Measurements from ENCODE around the gene STAT6.
A peak's percentile ranks its signal among the peaks of the same experiment; 100 is the strongest.
"Not testable (repeated sequence)": the region's sequence is repeated elsewhere in the genome, so short reads cannot be mapped to it uniquely, and the experiment has no call there.

The STAT6 gene

DNA sequence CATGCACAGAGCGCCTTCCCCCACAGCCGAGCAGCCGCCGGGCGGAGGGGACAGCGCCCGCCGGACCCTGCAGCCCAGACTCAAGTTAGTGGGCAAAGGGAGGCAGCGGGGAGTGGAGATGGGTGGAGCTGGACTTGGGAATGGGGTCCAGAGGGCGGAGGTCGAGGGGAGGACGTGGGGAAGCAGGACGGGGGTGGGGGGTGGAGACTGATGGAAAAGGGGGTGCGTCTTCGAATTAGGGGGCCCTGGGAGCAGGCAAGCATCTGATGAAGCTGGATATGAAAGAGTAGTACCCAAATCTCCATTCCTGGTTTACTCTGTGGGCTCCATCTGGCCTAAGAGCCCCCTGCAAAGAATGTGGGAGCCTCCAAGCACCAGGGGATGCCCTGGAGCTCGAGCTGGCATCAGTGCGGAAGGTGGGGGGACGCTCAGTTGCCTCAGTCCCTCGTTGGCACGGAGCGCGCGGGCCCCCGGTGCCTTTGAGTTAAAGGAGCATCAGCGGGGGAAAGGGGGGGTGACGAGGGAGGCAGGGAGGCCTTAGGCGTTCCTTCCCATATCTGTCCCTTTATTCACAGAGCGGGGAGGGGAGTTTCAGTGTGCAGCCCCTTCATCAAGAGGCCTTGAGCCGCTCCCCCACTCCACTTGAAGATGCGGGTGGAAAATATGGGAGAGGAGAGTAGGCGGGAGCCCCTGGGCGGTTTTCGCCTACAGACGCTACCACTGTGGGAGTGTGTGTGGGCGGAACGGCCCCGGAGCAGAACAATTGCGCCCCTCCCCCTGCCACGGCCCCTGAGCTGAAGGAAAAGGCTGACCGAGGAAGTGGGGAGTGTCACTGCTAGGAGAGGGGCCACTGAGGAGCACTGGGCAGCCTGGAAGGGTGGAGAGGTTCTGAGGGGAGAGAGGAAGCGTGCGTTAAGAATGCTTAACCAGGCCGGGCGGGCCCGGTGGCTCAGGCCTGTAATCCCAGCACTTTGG is 21.6 kb downstream of the STAT6 start:
- peak in 1 of 2 experiments; percentile 39 for DNase-seq (ENCODE audit: low read depth in 2 of 2)

DNA sequence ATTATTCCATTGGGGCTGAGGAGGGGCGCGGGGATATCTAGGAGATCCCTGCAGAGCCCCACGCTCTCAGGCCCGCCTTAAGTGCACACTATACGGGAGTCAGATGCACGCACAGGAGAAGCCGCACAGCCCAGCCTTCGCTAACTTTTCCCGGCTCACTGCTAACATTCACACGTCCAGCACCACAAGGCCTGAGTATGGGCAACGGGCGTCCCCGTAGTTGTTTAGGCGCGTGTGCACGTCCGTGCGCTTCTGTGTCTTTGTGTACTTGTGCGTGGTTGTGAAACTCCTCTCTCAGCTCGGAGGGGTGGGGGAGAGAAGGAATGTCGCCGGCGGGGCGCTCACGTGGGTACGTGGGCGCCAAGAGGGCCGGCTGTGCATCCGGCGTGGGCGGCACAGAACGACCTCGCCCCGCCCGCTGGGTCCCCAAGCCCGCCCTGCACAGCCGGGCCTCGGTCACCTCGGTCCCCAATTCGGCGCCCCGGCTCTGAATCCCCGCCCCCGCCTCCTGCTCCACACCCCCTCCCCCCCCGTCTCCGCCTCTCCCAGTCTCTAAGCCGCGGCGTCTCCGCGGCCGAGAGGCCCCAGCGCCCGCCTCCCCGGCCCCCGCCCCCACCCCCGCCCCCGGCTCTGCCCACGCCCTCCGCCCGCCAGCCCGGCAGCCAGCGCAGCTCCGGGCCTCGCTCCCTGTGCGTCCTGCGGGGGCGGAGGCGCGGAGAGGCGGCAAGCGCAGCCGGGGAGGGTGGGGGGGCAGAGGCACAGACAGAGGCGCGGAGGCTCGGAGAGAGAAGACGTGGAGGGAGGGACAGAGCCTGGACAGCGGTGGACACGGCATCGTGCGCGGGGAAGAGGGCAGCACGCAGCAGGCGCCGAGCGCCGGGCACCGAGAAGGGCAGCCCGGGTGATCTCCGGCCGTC is 22.6 kb downstream of the STAT6 start, which contains the start of gene NAB2:
Gene NAB2, plus strand, starts transcription at position 761 of the 917 bp plus-strand sequence. CDS start 158 bp downstream, outside the sequence.
- DNase-seq (ENCODE audit: low read depth in 2 of 2) = peak; percentile 77 to 90

DNA sequence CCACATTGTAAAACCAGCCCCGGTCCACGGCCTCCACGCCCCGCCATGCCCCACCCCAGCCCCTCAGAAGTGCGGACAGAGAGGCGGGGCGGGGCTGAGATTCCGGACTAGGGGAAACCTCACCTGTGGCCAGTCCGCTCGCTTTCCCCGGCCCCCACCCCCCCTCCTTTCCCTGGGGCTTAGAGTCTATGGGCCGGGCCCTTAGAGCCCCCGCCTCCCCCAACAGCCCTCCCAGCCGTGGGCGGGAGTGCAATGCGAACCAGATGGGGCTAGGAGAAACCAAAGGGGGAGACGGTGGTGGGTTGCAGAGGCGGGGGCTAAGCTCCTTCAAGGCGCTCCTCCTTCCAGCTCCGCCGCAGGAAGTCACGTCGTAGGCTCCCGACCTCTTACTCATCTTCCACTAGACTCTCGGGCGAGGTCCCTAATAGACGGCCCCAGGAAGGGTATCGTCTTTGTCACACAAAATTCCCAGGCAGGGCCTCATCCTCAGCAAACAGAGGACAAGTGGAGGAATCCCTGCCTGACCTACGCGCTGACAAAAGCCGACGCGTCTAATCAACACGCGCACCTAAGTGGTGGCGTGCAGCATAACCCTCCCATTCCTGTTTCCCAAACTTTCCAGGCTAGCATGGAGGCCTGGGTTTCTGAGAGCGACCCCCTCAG is 23.3 kb downstream of the STAT6 start:
- DNase-seq (ENCODE audit: low read depth in 2 of 2) = peak; percentile 72 to 88

DNA sequence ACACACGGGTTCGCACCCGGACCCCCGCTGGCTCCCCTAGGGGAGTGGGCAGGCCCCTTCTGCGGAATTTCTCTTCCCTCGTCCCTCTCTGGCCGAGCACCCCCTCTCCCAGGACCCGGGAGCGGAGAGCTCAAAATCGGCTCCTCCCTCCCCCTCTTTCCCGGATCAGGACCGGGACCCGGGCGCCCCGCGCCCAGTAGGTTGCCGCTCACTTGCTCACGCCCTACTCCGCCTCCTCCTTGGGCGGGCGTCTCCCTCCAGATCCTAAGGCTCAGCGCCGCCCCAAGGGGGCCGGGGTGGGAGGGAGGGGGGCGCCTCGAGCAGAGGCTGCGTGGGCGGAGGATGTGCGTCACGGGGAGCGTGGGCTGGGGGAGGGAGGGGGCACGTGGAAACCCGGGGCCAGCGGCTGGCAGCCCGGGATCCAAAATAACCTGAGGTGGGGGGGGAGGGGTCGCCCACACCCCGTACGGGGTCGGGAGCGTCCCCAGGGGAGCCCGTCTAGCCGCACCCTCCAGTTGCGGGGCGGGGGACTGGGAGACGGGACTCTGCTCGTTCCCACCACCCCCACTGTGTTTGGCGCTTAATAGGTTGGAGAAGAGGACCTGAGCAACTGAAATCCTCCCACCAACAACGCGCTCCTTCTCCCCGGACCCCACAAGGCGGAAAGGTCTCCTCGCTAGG is 24.0 kb downstream of the STAT6 start:
- DNase-seq (ENCODE audit: low read depth in 2 of 2) = peak; percentile 87 to 94

DNA sequence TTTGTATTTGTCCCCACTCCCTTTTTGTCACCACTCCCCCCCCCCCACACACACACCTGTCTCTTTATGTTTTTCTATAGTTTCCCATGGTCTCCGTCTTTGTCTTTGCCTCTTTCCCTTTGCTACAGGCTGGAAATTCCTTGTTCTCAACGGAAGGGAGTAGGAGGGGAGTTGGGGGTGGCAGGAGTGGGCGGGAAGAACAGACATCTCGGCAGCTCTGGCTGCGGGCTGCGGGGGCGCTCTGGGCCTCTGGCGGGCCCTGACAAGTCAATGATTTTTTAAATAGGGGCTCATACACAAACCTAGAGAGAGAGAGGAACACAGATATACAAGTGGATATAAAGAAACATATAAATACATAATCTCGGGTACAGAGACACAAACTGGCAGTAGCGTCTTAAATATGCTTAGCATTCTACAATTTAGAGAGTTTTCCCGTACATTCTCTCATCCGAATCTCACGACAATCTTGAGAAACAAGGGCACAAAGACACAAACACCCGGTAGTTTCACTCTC is 24.6 kb downstream of the STAT6 start:
- peak in 1 of 2 experiments; percentile 37 for DNase-seq (ENCODE audit: low read depth in 2 of 2)

DNA sequence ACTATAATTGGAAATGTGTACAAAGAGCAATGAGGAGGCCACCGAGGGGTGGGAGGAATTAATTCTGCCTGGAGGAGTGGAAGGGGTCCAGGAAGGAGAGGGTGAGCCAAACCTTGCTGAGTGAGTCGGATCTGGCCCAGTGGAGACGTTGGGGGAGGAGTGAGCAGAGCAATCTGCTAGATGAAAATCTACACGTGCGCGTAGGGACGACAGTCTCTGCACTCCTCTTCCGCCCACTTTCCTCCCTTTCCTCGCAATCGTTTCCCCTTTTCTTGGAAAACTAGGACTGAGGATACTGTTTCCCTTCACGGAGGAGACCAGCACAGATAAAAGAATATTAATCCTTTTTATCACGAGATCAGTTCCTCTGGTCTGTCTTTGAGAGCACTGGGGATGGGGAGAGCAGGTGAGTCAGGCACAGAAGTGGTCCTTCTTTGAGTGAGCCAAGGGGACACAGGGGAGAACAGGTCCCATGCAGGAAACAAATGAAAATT is 25.1 kb downstream of the STAT6 start:
- DNase-seq (ENCODE audit: low read depth in 2 of 2) = peak in 1 of 2 experiments; percentile 48

DNA sequence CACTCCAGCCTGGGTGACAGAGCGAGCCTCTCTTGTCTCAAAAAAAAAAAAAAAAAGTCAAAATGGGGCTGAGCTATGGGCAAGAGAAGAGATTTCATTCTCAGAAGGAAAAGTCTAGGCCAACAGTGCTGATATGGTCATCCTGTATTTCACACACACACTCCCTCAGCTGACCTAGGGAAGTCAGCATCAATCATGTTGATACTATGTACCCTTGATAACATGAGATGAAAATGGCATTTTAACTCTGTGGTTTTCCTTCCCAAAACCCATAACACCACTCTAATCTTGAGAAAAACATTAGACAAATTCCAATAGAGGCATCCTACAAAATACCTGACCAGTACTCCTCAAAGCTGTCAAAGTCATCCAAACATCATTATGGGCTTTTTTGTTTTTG is 30.3 kb downstream of the STAT6 start:
- no peak for DNase-seq (ENCODE audit: low read depth in 2 of 2)

DNA sequence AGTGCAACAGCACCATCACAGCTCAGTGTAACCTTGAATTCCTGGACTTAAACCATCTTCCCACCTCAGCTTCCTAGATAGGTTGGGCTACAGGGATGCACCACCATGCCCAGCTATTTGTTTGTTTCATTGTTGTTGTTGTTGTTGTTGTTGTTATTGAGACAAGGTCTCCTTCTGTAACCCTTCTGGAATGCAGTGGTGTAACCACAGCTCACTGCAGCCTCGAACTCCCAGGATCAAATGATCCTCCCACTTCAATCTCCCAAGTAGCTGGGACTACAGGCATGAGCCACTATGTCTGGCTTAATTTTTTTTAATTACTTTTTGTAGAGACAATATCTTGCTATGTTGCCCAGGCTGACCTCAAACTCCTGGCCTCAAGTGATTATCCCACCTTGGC is 31.3 kb downstream of the STAT6 start:
- DNase-seq (ENCODE audit: low read depth in 2 of 2) = no peak

DNA sequence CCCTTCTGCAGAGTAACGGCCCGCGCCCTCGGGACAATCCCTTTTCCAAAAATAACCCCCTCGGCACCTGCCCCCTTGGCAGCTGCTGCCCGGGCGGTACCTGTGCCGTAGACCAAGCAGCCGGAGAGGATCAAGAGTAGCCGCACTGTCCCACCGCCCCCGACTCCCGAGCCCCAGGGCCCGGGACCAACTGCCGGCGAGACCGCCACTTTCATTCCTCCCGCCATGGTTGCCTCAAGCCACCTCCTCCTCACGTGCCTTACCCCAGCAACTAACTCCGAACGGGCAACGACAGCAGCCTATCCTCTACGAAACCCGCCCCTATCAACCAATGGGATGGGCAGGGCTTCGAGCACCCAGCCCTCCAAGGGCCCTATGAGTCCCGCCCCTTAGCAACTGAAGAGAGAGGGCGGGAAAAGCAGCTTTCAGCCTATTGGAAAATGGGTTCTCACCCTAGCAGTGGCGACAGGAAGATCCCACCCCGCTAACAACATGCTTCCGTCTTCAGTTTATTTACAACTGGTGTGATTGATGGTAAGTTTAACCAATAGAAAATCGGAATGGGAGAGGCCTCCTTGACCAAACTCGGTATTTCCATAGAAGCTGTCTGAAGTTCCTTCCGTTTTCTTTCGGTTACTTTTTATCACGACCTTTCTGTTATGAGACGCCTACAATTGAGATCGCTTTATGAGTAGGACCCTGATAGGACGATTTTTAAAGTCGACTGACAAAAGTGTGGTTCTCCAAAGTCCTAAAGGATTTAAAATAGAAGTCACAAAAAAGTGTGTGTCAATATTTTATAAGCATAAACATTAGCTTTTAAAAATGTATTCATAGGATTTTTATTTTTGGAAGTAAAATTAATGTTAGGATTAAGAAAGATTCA is 32.4 kb downstream of the STAT6 start, which contains the start of gene NEMP1:
Gene NEMP1, minus strand, starts transcription at position 273 of the 886 bp plus-strand sequence. Its CDS starts 46 bp downstream, at position 227.
- DNase-seq (ENCODE audit: low read depth in 2 of 2) = peak; percentile 85 to 88

DNA sequence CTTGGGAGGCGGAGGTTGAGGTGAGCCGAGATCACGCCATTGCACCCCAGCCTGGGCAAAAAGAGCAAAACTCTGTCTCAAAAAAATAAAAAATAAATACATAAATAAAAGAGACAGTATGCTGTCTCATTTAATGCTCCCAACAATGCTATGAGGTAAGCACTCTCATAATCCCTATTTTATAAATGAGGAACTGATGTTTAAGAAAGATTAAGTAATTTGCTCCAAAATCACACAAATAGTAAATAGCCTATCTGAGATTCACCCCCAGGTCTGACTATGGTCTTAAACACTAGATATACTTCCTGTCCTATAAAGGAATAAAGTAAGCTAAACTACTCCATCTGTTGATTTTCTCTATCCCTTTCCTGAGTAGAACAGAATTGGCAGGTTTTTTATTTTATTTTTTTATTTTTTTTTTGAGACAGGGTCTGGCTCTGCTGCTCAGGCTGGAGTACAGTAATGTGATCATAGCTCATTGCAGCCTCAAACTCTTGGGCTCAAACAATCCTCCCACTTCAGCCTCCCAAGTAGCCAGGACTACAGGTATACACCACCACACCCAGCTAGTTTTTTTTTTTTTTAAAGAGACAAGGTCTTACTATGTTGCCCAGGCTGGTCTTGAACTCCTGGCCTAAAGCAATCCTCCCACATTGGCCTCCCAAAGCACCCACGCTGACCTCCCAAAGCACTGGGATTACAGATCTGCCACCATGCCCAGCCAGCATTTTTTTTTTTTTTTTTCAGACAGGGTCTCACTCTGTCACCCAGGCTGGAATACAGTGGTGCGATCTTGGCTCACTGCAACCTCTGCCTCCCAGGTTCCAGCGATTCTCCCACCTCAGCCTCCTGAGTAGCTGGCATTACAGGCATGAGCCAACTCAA is 37.4 kb downstream of the STAT6 start:
- not testable (repeated sequence) for DNase-seq (ENCODE audit: low read depth in 2 of 2)

DNA sequence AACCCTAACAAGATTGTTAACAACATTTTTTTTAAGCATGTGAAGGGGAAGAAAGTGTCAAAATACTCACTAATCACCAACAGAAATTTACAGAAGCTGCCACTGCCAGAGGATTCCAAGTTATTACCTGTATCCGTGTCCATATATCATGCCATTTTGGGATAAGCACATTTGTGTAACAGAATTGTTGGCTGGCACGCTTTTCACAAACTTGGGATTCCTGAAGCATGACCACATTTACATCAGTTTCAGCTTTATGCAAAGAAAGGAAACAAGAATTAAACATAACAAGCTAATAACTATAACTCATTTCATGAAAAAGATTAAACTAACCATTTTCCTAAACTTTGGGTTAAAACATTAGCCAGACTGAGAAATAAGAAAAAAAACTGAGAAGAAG is 38.5 kb downstream of the STAT6 start:
- DNase-seq (ENCODE audit: low read depth in 2 of 2) = no peak

DNA sequence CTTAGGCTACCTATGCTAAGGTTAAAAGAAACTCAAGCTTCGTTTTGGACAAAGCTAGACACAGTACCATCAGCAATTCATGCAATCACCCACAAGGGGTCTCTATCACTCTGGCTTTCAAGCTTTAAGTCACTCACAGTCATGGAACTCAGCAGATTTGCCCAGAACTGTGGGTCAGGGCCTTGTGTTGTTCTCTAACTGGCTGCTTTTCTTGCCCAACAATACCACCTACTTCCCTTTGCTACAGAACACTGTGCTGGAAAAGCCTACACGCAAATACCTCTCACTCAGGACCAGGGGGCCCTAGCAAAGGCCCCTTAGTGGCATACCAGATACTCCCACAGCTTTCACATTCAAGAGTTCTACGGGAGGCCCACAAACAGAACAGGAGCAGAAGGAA is 41.6 kb downstream of the STAT6 start:
- no peak for DNase-seq (ENCODE audit: low read depth in 2 of 2)

DNA sequence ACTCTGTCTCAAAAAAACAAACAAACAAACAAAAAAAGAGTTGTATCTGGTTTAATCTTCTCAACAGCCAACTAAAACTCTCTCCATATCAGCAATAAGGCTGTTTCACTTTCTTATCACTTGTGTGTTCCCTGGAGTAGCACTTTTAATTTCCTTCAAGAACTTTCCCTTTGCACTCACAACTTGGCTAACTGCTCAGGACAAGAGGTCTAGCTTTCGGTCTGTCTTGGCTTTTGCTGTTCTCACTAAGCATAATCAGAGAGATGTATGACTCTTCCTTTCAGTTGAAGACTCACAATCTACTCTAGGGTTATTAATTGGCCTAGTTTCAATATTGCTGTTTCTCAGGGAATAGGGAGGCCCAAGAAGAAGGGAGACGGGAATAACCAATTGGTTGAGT is 44.9 kb downstream of the STAT6 start:
- DNase-seq (ENCODE audit: low read depth in 2 of 2) = no peak

DNA sequence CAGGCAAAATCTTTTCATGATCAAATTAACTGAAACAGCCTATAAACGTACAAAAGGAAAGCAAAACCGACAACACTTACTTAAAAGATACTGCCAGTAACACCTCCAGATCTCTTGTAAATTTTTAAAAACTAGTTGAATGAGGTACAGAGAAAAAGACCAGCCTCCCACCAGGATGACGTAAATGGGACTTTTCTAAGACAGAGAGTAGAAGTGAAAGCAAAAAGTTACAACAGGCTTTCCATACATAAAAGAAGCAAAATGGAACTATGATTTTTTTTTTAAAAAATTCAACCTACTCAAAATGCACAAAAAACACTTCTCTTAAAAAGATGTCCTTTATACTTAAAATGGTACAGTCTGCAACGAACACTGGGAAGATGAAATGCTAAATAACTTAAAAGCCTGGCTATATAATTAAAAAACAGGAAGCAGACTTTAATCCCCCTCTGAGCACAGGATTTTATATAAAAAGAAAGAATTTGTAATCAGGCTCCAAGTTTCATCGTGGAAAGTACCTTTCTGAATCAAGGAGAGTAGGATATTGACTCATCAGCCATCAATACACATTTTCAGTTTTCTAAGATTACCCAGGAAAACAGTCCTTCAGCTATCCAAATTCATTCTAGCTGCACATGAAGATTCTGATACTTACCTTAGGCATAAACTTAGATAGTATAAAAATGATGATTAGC is 47.0 kb downstream of the STAT6 start:
- peak in 1 of 2 experiments; percentile 27 for DNase-seq (ENCODE audit: low read depth in 2 of 2)

DNA sequence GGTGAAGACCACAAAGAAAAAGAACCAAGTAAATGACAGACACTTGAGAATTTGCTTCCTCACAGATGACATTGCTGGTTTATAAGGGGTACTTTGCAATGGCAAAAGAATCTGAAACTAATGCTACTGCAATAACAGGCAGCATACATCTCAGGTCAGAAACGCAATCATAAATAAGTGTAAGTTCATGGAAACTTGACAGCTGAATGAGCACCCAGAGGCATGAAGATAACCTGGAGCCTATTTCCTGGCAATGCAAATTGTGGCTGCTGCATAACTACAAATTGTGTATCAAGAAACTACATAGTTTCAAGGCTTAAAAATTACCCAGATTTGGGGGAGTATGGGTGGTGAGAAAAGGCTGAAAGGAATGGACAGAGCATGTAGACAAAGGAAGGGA is 52.7 kb downstream of the STAT6 start:
- DNase-seq (ENCODE audit: low read depth in 2 of 2) = no peak

DNA sequence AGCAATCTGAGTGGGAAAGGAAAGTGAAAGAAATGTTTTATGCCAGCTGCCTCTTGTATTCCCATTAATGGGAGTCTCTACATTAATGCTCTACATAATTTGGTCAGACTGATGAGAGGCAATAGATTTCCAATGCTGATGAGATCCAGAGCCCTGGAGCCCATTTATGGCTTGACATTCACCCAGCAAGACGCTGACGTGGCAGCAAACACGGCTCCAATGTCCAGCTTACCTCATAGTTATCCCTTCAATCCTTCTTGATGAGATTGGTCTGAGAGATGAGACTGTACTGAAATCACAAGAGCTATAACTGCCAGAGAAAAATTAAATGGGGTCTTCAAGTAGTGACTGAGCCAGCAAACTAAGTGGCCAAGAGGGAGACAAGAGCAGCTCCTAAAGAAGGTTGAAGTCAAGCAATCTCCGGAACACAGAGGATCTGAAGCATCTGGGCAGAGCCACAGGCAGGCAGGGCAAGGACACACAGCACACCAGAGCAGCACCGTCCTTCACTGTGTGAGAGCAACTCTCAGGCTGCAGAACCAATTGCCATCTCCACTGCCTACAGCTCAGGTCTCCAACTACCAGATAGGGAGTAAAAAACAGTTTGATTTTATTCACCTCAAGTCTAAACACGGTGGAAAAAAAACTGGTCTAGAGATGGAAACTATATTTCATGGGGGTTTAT is 54.0 kb downstream of the STAT6 start:
- no peak for DNase-seq (ENCODE audit: low read depth in 2 of 2)

DNA sequence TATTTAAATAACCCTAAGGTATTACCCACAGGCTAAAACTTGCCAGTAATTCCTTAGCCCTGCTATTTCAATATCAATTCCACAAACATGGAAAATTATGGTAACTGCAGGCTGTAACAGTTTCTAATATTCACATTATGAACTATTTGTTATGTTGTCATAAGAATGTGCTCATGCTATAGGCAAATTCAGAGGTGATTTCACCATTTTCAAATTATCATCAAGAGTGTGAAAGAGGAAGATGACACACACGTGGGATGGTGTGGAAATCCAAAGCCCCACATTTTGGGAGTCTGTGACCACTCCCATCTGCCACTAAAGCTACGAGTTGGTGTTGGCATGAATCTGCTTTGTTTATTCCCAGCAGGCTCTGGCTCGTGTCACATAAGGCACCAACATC is 55.3 kb downstream of the STAT6 start:
- no peak for DNase-seq (ENCODE audit: low read depth in 2 of 2)

All from stimulated activated CD4-positive, alpha-beta T cell treated with anti-CD3 and anti-CD28 coated beads, Interleukin-12 subunit alpha, Interleukin-12 subunit beta, amount 100 ng/mL, for 24 hours (primary cell).